GM21447 (cell line): ENCODE results near the gene CEP57.
"Not testable (repeated sequence)": the region's sequence is repeated elsewhere in the genome, so short reads cannot be mapped to it uniquely, and the experiment has no call there.

ENCODE experiments used
- ATAC-seq: cut with Tn5 transposase; IDR thresholded peaks from one replicate; pipeline ENCODE4 v1.9.1; 2021; ENCODE audit not compliant: unreplicated experiment

The CEP57 gene

DNA sequence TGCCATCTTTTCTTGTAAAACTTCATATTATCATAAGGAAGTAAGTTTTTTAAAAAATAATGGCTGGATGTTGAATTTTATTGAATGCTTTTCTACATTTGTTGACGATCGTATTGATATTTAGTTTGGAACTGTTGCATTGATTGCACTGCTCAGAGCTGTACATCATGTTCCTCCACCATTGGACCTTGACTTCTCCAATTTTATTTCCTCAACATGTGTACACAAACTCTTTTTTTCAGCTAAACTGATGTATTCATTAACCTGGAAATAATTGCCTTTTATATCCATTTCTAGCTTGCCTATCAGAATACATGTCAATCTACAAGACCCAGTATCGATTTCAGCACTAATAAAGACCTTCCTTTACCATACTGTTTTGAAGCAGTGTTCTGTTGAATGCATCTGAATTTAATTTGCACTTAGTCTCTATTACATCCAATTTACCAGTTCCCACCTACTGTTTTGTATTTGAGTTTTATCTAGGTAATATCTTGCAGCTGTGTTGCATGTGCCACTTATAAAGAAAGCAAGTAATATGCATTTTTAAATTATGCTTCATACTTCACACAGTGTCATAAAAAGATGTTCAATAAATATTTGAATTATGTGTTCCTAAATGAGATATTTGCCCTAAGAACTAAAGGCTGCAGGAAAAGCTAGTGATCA lies 5.5 kb downstream of the CEP57 start:
- no peak for ATAC-seq

DNA sequence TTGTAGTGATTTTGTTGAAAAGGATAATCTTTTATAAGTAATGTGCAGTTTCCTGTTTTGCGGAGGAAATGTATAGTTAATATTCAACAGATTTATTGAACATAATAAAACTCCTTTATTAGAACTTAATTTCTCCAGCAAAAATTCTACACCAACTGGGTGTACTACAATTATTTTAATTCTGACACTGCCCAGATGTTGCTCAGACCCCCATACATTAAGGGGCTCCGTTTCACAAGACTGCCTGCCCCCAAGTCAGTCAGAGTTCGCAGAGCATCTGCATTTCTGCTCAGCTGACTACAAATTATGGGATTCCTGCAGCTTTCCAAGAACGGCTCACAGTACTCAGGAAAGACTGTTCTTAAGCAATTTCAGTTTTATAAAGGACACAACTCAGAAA lies 6.2 kb downstream of the CEP57 start:
- no peak for ATAC-seq

DNA sequence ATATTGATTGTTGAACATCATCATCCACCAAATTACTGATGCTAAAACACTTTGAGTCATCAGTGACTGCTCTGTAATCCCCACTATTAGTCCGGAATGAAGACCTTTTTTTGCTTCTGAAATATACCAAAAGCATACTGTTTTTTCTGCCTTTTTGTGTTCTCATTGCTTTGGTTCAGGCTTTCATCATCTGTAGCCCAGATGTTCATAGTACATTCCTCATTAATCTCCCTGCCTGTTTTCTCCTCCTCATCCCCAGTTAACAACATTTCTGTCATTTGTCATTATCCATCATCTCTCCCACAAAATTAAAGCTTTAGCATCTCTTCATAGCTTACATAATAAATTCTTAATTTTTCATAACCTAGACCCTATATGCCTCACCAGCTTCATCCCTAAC lies 9.2 kb downstream of the CEP57 start:
- ATAC-seq, result no peak

DNA sequence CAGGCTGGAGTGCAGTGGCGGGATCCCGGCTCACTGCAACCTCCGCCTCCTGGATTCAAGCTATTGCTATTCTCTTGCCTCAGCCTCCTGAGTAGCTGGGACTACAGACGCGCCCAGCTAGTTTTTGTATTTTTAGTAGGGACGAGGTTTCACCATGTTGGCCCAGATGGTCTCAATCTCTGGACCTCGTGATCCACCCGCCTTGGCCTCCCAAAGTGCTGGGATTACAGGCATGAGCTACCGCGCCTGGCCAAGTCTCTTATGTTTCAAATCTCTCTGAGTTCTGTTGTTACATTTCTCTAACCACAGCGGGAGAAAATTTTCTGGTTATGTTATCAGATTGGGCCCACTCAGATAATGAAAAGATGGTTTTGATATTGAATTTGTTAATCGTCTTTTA lies 10.1 kb downstream of the CEP57 start:
- ATAC-seq, result no peak

DNA sequence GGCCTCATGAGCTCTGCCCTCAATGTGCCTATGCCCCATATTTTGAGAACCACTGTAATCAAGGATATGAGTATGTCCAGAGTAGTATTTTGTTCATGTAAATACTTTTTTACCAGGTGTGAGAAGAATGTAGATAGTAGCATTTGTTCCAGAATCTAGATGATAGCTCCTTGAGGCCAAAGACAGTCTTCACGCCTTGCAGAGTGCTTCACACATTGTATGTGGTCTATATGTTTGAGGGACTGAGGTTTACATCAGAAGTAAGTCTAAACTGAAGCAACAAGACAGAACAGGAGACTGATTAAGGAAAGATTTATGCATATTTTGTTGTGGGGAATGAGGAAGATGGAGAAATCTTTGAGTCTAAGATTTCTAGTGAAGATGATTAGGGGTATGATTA lies 12.5 kb downstream of the CEP57 start:
- ATAC-seq, result no peak

DNA sequence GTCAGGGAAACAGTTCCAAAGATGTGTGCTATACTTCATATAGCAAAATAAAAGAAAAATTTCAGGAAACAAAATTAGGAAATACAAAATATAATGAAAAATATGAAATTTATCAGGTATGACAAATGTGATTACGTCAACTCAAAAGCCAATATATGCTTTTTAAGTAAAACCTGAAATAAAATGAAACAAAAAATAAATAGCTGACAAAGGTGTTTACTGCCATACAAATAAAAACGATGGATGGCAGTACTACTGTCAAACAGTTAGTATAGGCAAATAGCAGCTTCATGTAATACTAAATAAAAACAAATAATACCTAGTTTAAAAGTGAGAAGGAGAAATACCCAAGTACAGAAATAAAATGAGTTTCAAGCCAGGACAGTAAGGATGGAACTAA lies 13.7 kb downstream of the CEP57 start:
- ATAC-seq, result no peak

DNA sequence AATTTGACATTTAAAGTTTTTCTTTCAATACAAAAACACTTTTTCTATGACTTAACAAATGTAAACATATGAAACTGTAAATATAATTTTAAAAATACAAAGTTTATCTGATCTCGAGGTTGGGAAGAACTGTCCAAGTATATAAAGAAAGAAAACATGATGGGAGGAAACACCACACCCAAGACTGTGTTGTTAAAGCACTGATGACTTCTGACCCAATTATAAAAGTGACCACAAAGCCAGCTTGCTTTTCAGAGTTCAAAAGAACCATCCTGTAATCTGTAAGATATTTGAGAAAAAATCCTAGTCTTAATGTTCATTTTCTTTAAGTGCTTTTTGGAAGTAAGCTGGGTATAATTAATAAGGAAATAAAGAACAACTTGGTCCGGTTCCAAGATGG lies 15.6 kb downstream of the CEP57 start:
- ATAC-seq, result no peak

DNA sequence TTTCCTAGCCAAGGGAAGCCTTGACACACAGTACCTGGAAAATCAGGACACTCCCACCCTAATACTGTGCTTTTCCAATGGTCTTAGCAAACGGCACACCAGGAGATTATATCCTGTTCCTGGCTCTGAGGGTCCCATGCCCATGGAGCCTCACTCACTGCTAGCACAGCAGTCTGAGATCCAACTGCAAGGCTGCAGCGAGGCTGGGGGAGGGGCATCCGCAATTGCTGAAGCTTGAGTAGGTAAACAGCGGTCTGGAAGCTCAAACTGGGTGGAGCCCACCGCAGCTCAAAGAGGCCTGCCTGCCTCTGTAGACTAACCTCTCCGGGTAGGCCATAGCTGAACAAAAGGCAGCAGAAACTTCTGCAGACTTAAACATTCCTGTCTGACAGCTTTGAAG lies 16.2 kb downstream of the CEP57 start:
- ATAC-seq, result not testable (repeated sequence)

DNA sequence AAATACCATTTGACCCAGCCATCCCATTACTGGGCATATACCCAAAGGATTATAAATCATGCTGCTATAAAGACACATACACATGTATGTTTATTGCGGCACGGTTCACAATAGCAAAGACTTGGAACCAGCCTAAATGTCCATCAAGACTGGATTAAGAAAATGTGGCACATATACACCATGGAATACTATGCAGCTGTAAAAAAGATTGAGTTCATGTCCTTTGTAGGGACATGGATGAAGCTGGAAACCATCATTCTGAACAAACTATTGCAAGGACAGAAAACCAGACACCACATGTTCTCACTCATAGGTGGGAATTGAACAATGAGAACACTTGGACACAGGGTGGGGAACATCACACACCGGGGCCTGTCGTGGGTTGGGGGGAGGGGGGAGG lies 20.8 kb downstream of the CEP57 start:
- ATAC-seq, result not testable (repeated sequence)

DNA sequence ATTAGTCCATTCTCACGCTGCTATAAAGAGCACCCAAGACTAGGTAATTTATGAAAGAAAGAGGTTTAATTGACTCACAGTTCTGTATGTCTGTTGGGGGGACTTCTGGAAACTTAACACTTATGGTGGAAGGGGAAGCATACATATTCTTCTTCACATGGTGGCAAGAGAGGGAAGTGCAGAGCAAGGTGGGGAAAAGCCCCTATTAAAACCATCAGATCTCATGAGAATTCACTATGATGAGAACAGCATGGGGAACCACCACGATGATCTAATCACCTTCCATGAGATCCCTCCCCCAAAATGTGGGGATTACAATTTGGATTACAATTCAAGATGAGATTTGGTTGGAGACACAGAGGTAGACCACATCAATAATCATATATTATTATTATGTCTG lies 25.7 kb downstream of the CEP57 start:
- no peak for ATAC-seq

DNA sequence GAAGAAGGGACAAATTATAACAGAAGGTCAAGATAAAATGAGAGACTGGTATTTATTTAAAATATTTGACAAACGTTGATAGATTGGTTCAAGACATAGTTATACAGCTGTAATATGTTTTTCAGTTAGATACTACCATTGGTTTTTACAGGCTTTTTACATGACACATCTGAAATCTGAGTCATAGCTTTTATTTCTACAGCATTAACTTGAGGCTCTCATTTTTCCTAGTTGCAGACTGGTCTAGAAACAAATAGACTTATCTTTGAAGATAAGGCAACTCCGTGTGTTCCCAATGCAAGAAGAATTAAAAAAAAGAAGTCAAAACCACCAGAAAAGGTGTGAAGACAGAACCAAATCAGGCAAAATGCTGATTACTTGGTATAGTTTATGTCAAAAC lies 31.3 kb downstream of the CEP57 start:
- no peak for ATAC-seq

DNA sequence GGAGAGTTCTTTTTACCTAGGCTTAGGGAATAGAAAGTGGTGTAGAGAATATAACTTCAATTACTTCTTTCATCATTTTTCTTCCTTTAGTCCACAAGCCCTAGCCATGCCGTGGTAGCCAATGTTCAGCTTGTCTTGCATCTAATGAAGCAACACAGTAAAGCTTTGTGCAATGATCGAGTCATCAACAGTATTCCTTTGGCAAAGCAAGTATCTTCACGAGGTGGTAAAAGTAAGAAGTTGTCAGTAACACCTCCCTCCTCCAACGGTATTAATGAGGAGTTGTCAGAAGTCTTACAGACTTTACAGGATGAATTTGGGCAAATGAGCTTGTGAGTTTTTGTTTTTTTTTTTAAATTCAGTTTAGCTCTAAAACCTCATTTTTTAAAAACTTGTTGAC lies 37.4 kb downstream of the CEP57 start:
- no peak for ATAC-seq

DNA sequence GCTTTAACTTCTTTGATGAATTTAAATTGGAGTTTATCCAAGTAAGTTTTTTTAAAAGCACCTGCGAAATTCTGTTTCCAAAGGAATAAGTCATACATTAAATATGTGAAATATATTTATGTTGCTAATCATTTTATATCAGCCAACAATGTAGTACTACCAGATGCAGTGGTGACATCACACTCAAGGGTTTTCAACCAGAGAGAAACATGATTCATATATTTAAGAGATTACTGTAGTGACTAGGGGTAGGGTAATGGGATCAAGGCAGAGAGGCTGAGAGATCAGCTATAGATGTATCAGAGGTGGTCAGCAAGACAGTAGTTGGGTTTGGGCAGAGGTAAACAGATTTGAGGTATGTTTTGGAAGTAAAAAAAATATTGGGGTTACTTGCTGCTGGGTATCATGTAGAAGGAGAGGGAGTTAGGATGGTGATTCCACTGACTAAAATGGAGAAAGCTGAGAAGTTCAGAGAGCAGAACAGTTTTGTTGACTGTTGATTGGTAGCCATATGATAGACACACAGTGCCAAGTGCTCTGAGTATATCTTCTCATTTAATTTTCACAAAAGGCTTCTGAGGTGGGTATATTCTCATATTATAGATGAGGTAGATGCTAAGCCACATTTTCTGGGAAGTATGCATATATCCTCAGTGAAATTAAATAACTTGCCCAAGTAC lies 39.4 kb downstream of the CEP57 start:
- ATAC-seq, result no peak

DNA sequence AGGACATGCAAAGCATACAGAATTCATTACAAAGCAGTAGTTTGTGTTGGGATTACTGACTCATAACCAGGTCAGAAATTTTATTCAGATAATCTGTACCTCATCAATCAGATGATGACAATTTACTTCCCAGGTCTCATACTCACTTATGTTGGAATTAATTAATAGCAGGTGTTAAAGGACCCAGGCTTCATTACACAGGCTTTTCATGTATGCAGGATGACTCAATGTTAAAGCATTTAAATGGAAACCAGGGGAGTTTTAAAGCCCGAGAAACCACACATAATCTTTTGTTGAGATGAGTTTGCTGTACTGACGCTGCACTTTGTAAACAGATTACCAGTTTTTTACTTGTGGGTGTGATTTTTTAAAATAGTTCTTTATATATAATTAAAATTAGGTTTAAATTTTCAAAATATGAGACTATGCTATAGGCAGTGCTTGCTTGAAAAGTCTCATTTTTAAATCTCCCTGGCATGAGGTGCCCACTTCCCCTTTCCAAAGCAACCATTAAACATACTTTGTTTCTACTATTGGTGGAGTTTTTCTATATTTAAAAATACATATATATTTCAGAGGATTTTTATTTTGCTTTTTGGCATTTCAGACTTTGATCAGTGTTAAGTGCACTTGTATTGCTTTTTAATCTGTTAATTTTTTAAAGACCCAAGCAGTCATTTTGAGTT lies 41.0 kb downstream of the CEP57 start:
- ATAC-seq, result no peak

DNA sequence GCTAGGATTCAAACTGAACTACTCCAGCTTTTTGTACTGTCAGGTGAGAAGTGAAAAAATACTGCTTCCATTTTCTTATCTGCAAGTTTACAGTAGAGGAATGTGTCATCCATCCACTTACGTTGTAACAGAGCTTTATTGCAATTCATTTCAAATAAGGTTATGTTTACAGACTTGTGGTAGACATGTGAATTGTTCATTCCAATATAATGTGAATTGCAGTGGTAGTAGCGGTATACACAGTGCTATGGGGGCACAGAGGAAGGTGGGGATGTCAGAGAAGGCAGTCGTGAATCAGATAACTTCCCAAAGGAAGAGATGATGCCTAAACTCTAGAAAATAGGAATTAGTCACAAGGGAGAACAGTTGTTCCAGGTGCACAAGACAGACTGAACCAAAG lies 42.5 kb downstream of the CEP57 start:
- ATAC-seq, result no peak

DNA sequence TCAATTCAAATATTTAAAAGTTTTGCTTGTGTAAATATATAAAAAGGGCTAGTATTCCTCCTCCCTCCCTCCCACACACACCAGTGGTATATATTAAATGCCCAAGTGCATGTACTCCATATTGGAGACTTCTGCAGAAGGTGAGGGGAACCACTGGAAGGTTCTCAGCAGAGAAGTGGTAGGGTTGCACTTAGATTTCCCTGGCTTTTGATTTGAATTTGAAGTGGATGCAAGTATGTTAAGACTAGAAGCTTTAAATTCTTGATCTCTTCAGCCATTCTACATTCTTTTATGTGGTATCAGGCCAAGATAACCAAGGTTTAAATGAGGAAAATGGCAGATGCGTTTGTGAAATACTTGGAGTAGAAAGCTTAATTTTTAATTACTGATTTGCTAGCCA lies 43.1 kb downstream of the CEP57 start:
- ATAC-seq, result no peak

DNA sequence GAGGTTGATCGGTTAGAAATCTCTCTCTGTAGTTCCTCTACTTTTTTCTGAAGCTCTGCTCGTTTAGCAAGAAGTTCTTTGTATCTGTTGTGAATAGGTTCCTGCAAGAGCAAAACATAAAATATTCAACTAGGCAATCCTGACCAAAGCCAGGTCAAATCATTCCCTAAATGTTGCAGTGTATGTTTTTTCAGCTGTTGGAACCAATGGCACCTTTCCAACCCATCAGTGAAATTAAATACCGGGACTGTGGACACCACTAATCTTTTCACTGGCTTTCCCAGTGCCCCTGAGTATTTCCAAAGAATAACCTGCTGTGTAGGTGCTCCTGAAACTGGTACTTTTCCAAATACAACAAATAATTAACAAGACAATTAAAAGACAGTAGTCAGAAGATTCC lies 45.1 kb downstream of the CEP57 start:
- ATAC-seq, result no peak

DNA sequence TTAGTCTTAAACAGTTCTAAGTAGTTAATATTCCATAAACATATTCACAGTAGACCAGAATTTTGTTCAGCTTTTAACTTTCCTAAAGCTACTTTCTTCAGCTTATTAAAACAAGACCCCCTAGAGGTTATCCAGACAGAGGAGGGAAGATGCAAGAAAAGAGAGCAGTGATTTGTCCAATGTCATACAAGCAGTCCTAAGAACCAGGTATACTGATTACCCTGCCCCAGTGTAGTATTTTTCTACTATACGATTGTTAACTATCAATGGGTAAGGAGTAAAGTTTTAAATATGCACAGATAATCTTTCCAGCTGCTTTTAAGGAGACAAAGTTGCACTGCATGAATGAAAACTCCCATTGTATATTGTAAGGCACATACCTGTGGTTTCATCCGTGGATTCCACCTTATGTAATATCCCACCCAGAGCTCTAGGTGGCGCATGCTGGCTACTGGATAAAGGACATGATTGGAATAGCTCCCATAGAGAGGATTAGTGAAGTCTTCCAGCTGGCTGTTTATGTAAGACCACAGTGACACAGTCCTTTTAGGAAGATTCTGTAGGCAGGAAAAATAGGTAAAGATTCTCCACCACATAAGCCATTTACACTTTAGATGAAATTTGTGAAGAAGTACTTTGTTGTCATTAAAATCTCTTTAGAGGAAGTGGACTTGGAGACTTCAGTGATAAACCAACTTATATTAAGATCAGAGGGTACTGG lies 45.6 kb downstream of the CEP57 start:
- peak; percentile 98 for ATAC-seq

DNA sequence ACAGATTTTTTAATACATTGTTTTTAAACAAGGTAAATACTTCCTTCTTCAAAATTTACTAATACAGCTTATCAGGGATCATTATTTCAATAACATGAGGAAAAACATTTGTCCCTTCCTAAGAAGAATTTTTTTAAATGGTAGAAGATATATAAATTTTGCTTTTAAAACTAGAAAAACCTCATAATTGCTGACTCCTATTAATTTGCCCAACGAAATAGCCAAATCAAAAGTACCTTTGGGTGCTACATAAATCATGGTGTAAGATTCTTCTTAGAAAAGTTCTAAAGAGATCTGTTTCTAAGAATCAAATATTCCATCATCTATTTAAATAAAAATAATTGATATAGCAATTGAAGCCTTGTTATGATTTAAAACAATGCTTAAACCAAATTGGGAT lies 54.9 kb downstream of the CEP57 start:
- no peak for ATAC-seq

DNA sequence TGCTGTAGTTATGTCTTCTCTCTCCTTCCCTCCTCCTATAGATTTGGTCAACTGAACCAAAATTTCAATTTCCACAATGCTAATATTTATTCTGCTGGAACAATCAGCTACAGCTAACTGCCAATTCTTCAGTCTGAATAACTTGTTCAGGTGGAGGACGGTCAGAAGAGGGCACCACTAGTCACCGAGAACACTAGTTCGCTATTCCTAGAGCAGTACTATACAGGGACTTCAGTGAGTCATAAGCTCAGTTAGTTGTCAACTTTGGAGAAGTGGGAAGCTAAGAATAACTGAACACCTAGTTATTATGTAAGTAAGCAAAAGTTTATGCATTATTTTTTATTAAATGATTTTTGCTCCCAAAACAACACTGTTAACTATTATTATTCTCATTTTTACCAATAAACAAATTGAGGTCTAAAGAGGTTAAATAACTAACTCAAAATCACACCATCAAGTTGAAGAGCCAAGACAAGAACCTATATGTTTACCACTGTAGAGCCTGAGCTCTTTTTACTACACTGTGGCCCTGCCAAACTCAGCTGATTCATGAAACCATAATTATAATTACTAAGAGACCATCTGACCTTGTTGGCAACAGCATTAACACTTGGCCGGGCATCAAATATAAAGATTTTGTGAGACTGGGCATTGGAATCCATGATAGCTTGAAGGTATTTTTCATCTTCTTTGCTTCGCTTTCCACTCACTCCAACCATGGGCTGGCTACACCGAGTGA lies 59.0 kb downstream of the CEP57 start:
- ATAC-seq, result peak; percentile 67

DNA sequence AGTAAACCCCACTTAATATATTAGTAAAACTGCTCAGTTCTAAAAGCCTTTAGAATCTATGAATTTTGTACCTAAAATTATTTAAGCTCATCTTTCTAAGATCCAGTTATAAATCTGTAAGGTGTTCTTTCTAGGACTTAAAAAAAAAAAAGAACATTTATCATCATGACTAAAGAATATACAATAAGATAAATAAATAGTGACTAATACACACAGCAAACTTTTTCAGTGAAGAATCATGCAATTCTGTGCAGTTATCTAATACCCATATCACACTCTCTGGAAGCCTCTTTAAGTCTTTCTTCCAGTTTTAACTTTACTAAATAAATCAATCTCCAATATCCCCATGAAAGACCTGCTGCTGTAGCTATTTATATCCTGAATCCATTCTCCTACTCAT lies 59.8 kb downstream of the CEP57 start:
- no peak for ATAC-seq
